ENCODE data around the gene CNST.
"Not testable (repeated sequence)": the region's sequence is repeated elsewhere in the genome, so short reads cannot be mapped to it uniquely, and the experiment has no call there.

CNST gene

DNA sequence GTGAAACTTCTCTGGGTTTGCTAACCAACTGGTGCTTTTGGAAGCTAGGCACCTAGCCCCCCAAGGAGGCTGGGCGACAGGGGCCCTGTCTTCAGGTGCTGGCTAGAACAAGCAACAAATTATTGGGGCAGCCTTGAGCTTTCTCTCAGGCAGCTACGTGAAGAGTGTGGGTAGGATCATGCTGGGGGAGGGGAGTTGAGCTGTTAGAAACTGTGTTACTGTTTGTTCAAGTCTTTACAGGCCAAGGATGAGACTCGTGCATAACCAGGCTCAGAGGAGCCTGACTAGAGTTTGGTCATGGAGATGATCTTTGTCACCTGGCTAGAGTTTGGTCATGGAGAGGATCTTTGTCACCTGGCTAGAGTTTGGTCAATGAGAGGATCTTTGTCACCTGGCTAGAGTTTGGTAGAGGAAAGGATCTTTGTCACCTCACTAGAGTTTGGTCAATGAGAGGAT, 145.3 kb downstream of the CNST start:
- Histone ChIP-seq H3K27me3 (ENCODE audit: insufficient read depth, insufficient read length) (peaks cover 5% of the 10 kb centered on the region), H3K36me3 (ENCODE audit: insufficient read depth, insufficient read length, low read length) (no peaks in the 10 kb centered on the region), H3K4me3 (ENCODE audit: insufficient read length, low read depth) (no peak overlapping the region), H3K4me1 (ENCODE audit: insufficient read depth, insufficient read length) (no peaks in the 10 kb centered on the region), H3K9me3 (ENCODE audit: insufficient read depth, low read length) (peaks cover 16% of the 10 kb centered on the region; the same call in 1 of the 2 replicates), H3K9ac (ENCODE audit: insufficient read length, low read depth) (no peak overlapping the region)
- no peak for DNase-seq (ENCODE audit: low read depth, low spot score)
- no peak for TF ChIP-seq SUZ12 (IDR thresholded peaks at IDR 0.05; ENCODE audit: extremely low read depth, insufficient read depth, insufficient read length)
- TF ChIP-seq YY1 (IDR thresholded peaks at IDR 0.05; ENCODE audit: insufficient read depth, insufficient read length) = no peak
- no peak for TF ChIP-seq ZNF274 (IDR thresholded peaks at IDR 0.05; ENCODE audit: low read depth, low read length)

DNA sequence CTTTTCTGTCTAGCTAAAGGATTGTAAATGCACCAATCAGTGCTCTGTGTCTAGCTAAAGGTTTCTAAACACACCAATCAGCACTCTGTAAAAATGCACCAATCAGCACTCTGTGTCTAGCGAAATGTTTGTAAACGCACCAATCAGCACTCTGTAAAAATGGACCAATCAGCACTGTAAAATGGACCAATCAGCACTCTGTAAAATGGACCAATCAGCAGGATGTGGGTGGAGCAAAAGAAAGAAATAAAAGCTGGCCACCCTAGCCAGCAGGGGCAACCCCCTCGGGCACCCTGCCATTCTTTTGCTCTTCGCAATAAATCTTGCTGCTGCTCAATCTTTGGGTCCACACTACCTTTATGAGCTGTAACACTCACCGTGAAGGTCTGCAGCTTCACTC, 146.2 kb downstream of the CNST start:
- H3K27me3 ChIP-seq (ENCODE audit: insufficient read depth, insufficient read length); H3K4me3 ChIP-seq (ENCODE audit: insufficient read length, low read depth); H3K36me3 ChIP-seq (ENCODE audit: insufficient read depth, insufficient read length, low read length); H3K4me1 ChIP-seq (ENCODE audit: insufficient read depth, insufficient read length); H3K9ac ChIP-seq (ENCODE audit: insufficient read length, low read depth); DNase-seq (ENCODE audit: low read depth, low spot score): not testable (repeated sequence)
- peaks cover 16% of the 10 kb centered on the region; the same call in 1 of the 2 replicates for H3K9me3 ChIP-seq (ENCODE audit: insufficient read depth, low read length)

Measured in NT2/D1 (cell line).